Stimulated activated CD8-positive, alpha-beta memory T cell treated with anti-CD3 and anti-CD28 coated beads, Interleukin-12 subunit alpha, Interleukin-12 subunit beta, amount 100 ng/mL, for 1 hour (primary cell): Measurements from ENCODE around the gene MCL1.
"Not testable (repeated sequence)": the region's sequence is repeated elsewhere in the genome, so short reads cannot be mapped to it uniquely, and the experiment has no call there.

Source experiments
- DNase-seq: peaks from one replicate; pipeline ENCODE4 v3.0.0-alpha.2; 2020; ENCODE audit warnings: low read depth

MCL1 gene

DNA sequence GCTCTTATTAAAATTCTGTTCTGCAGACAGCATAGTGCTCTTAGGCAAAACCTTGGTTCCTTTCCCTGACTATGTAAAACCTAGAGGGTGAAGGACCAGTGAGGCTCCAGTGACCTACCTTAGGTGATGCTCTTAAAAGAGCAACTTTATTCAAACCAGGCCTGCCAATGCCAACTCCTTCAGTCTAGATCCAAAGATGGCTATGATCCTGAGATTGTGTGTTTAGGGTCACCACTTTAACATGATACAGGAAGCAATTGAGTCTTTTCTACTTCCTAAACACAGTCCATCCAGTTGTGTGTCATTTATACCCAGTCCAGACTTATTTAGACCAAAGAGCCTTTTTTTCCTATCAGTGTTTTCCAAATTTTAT lies 10.8 kb downstream of the MCL1 start:
- no peak for DNase-seq

DNA sequence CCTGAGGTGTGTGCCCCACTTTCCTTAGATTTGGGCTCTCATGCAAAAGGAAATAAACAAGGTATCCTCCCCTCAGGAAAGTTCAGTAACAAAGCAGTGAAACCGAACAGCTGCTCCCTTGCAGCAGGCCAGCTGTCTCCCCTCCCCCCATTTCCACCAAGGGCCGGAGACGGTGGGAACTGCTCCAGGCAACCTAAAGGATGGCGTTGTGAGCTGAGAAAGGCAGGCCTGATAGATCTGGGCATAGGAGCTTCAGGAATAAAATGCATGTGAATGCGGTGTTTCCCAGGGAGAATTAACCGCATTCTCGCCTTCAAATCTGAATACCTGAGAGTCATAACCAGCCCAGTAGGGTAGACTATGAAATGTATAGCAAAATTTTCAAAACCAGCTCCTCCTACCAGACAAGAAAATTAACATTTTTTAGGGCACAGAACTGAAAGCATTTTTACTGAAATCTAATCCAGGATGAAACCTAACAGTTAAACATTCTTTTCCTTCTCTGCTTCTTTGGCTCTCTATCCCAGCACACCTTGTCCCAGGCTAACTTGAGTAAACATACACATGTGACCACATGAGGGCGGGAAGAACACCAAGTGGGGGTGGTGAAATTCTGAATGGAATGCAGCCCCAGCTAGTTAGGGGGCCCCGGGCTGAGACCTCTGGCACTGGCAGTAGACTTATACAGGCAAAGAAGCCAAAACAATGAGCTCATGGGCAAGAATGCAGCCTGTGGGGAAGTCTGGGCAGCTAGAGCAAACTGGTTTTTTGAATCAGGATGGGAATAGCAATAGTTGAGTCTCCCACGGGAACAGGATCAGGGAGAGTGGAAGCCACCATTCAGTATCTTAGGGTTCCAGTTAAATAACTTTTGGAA lies 11.5 kb downstream of the MCL1 start:
- no peak for DNase-seq

DNA sequence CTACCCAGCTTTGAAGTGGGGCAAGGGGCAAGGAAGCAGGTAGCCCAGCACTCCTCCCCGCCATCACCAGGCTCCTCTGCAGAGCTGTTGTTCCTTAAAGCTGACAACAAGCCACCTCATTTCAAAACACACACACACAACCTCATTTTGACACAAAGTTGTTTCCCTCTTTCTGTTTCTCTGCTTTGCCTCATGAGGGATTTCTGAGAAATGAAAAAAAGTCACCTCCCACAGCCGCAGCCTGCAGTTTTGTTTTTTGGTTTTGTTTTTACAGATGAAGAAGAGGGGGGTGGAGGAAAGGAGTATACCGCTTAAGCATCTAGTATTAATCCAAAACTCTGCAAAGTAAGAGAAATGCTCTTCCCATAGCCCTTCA lies 12.1 kb downstream of the MCL1 start:
- no peak for DNase-seq

DNA sequence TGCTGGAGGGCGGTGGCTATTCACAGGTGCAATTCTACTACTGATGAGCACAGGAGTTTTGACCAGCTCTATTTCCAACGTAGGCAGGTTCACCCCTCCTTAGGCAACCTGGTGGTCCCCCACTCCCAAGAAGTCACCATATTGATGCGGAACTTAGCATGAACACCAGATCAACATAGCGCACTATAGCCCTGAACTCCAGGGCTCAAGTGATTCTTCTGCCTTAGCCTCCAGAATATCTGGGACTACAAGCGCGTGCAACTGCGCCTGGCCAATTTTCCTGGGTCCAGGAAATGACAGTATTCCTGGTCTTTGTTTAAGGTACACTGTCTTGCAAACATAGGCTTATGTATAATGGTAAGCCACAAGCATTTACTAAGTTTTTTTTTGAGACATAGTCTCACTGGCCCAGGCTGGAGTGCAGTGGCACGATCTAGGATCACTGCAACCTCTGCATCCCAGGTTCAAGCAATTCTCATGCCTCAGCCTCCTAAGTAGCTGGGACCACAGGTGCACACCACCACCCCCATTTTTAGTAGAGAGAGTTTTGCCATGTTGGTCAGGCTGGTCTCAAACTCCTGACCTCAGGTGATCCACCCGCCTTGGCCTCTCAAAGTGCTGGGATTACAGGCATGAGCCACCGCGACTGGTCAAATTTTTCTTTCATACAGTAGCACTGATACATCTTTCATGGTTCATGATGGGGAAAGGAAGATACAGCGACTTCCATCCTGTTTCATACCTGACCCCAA lies 12.6 kb downstream of the MCL1 start:
- DNase-seq, result no peak

DNA sequence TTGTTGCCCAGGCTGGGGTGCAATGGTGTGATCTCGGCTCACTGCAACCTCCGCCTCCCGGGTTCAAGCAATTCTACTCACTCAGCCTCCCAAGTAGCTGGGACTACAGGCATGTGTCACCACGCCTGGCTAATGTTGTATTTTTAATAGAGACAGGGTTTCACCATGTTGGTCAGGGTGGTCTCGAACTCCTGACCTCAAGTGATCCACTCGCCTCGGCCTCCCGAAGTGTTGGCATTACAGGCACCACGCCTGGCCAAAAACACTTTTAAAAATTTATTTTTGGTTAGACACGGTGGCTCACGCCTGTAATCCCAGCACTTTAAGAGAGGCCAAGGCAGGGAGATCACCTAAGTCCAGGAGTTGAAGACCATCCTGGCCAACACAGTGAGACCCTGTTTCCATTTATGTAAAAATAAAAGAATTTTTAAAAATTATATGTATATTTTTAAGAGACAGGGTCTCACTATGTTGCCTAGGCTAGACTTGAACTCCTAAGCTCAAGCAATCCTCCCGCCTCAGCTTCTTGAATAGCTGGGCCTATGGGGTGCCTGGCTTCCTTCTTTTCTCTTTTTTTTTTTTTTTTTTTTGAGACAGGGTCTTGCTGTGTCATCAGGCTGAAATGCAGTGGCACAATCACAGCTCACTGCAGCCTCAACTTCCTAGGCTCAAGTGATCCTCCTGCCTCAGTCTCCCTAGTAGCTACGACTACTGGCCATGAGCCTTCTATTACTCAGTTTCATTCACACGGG lies 14.0 kb downstream of the MCL1 start:
- DNase-seq, result not testable (repeated sequence)

DNA sequence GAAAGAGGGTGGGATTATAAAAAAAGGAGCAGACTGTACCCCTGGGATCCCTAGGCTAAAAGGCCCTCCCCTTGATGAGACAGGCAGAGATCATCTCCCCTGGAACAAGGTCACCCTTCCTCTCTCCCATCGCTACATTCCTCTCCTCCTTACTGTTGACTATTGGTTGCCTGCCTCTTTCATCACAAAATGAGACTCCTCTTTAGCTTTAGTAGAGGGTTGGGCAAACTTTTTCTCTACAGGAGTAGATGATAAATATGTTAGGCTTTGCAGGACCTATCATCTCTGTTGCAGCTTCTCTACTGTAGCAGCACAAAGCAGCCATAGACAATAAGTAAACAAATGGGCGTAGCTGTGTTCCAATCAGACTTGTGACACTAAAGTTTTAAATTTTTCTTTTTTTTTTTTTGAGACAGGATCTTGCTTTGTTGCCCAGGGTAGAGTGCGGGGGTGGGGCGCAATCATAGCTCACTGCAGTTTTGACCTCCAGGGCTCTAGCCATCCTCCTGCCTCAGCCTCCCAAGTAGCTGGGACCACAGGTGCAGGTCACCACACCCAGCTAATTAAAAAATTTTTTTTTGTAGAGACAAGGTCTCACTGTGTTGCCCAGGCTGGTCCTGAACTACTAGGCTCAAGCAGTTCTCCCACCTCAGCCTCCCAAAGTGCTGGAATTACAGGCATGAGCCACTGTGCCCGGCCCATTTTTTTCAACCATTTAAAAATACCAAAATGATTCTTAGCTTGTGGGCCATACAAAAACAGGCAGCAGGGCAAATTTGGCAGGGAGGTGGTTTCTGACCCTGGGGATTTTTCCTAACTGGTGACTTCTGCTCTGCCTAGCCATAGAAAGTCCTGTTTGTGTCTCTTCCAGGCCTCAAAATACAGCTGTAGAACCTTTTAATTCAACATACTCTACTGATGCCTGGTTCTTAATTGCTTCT lies 15.1 kb downstream of the MCL1 start:
- DNase-seq, result no peak

DNA sequence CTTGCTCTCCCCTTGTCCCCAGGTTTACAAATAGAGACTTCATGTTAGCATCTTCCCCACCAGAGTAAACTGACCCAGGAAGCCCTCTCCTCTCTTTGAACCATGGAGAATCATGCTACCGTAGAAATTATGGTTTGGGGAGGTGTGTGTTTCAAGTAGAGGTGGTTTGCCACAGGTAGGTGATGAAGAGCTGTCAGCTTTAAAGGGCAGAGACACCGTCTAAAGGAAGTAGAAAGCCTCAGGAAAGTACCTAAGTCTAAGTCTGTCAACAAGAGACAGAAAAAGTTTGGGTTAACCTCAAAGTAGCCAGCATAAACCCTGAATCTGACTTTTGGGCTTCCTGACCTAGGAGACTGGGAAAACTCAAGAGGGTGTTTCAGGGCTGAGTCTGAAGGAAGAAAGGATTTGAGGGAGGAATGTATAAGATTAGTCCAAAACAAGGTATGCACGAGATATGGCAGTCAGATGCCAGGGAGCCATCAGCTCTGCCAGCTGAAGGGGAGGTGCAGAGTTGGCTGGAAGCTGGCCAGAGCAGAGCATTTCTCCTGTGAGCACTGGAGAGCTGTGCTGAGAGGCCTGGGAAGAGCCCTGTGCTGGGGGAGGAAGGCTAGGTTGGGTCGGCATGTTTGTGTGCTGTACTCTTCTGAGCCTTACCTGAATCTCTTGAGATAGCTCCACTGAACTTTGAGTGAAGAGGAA lies 15.9 kb downstream of the MCL1 start:
- DNase-seq, result no peak

DNA sequence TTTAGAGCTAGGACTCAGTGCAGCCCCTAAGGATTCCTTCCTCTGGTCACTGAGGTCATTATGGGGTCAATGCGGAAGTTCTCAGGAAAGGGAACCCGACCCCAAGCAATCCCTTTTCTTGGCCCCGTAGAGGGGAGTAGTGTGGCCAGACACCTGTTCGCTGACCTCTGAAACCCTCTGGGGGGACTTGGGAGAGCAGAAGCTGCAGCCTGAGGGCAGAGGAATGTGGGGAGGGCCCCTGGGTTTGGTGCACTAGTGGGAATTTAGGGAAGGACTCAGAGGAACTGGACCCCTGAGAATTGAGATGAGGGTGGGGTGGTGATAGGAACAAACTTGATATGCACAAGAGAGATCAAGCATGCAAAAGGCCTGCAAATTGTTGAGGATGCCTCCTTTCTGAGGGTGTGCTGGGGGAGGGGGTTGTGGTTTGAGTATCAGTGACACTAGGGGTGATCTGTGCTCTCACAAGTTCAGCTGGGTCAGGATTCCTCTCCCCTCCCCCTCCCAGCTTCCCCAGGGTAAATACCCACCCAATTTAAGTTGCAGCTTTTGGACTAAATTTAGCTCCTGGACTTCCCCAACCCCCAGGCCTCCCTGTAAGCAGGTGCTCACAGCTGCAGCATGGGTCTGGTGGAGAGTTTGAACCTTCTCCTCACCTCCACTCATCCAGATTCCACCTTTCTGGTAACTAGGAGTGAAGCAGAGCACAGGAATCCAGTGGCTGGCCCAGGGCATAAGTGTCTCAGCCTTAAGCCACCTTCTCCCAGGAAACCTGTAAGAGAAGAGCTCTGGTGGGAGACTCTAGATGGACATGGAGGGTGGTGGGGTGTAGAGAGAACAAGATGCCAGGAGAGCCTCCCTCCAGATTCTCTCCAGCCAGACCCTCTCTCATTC lies 16.7 kb downstream of the MCL1 start:
- DNase-seq, result no peak

DNA sequence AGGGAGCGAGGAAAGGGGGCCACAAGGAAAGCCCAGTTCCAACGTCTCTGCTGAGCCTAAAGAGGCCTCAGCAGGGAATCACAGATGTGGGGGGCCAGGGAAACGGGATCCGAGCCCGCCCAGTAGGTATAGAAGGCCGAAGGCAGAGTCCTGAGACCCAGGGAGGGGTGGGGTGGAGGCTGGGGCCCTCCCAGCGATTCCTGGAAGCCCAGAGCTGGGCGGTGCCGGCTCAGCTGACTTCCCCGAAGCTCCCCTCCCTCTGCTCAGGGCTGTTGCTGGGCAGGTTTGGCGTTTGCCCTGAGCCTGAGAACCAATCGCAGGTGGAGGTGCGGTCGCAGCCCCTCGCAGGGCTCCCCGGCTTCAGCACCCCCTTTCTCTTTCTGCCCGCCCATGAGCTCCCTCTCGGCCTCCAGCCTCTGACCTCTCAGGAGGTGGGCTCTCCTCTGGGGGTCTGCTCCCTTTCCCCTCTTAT lies 17.4 kb downstream of the MCL1 start:
- DNase-seq, result peak; percentile 68

DNA sequence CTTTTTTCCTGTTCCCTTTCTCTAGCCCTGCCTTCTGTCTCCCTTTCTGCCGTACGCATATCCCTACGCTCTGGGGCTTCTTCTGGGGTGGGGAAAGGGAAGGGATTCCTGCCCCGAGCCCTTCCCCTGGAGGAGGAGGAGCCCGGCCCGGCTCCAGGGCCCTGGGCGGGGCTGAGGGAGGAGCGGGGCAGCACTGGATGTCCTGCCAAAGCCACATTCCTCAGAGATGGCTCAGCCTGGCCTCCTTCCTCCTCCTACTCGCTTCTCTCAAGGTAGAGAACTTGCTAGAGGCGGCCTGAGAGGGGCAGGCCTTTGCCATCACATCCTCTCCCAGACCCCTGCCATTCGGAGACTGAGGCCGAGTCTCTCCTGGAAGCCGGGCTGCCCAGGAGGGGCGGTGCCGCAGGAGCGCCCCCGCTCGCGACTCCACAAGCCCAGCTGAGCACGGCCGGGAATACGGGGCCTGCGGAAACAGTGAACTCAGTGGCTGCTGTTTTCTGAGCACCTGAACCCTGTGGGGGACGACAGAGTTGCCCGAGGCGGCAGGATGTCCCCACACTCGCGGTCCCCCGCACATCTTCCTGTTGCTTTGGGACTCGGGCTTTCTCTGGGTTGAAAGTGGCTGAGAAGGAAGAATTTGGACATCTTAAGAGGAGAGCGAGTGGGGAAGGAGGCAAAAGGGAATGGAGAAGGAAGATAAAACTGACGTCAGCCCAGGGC lies 18.0 kb downstream of the MCL1 start:
- DNase-seq, result no peak

DNA sequence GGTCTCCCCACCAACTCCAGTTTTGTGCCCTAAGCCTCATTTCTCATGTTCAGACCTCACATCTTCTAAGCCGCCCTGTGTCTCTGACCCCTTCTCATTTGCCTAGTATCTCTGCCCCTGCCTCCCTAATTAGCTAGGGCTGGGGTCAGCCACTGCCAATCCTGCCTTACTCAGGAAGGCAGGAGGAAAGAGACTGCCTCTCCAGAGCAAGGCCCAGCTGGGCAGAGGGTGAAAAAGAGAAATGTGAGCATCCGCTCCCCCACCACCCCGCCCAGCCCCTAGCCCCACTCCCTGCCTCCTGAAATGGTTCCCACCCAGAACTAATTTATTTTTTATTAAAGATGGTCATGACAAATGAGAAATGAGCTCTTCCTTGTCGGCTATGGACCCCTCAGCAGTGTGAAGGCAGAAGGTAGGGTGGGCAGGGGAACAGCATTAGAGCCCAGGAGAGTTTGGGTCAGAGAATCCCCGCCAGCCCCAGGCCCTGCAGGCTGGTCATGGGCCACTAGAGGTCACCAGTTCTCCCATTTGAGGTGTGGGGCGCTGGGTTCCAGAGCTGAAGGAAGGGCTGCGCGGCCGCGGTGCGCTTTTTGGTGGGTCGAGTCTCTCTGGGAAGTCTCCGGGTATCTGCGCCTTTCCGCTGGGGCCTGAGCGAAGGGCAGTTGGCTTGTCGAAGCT lies 18.7 kb downstream of the MCL1 start:
- DNase-seq, result peak; percentile 76

DNA sequence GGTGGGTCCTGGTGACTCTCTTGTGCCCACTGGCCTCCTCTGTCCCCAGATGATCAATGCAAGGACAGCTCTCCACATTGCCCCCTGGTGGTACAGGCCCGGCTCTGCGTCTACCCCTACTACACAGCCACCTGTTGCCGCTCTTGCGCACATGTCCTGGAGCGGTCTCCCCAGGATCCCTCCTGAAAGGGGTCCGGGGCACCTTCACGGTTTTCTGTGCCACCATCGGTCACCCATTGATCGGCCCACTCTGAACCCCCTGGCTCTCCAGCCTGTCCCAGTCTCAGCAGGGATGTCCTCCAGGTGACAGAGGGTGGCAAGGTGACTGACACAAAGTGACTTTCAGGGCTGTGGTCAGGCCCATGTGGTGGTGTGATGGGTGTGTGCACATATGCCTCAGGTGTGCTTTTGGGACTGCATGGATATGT lies 19.4 kb downstream of the MCL1 start:
- DNase-seq, result no peak

DNA sequence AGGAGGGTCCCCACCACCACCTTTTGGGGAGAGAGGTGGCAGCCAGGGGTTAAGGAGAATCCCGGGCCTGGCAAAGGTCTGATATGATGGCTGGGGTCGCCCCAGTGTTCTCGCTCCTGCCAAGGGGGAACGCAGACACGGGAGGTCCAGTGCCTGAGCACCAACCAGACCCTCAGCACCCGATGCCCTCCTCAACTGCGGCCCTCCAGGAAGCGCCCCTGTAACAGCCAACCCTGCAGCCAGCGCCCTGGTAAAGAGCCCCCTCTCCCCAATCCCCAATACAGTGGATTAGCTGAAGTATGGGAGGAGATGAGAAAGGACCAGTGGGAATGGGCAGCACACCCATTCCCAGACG lies 19.8 kb downstream of the MCL1 start:
- DNase-seq, result no peak

DNA sequence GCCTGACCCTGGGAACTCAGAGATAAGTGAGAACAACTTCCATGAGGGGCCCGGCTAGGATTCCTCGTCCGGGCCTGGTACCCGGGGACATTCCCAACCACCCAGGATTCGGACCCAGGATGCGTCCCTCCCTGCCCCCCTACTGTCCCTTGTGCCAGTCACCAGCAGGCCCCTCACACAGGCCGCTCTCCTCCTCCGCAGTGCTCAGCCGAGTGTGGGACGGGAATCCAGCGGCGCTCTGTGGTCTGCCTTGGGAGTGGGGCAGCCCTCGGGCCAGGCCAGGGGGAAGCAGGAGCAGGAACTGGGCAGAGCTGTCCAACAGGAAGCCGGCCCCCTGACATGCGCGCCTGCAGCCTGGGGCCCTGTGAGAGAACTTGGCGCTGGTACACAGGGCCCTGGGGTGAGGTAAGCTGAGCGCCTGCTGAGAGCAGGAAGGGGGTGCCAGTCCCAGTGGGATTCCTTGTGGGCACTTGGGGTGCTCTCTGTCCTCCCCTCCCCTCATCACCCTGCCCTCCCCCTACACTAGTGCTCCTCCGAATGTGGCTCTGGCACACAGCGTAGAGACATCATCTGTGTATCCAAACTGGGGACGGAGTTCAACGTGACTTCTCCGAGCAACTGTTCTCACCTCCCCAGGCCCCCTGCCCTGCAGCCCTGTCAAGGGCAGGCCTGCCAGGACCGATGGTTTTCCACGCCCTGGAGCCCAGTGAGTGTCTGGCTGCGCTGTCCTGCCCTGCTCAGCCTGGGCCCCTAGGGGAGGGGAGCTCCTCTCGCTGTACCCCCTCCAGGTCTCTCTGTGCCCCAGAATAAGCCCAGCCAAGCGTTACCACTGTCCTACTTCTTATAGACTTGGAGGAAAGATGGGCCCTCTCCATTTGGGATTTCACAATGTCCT lies 20.4 kb downstream of the MCL1 start:
- DNase-seq, result no peak

DNA sequence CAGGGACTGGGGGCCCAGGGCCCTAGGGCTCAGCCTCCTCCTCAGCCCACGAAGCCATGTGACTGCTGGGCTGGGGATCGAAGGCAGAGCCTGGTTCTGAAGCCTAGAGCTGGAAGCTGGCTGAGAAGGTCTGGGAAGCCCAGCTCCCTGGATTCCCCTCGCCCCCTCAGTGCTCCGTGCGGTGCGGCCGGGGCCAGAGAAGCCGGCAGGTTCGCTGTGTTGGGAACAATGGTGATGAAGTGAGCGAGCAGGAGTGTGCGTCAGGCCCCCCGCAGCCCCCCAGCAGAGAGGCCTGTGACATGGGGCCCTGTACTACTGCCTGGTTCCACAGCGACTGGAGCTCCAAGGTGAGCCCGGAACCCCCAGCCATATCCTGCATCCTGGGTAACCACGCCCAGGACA lies 21.1 kb downstream of the MCL1 start:
- DNase-seq, result no peak

DNA sequence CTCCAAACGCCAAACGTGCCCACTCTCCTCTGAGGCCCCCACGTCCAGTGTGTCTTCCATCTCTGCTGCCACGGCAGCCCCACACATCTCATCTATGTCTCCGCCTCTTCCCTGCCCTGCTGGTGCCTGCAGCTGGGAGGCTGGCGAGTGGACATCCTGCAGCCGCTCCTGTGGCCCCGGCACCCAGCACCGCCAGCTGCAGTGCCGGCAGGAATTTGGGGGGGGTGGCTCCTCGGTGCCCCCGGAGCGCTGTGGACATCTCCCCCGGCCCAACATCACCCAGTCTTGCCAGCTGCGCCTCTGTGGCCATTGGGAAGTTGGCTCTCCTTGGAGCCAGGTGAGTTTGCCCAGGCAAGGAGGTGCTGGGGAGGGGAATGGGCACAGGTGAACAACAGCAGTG lies 21.6 kb downstream of the MCL1 start:
- no peak for DNase-seq

DNA sequence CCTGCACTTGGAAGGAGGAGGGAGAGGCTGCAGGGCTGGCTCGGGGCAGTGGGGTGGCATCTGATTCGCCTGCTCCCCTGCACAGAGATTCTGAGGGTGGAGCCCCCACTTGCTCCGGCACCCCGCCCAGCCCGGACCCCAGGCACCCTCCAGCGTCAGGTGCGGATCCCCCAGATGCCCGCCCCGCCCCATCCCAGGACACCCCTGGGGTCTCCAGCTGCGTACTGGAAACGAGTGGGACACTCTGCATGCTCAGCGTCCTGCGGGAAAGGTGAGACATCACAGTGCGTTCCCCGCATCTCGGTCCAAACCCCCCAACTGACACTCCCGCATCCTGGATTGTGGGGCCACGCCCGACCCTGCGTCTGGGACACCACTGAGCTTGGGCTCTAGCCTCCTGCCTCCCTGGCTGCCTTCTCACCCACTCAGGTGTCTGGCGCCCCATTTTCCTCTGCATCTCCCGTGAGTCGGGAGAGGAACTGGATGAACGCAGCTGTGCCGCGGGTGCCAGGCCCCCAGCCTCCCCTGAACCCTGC lies 22.3 kb downstream of the MCL1 start:
- DNase-seq, result no peak
